Esophagus muscularis mucosa (tissue), 4 donors: ENCODE results near the gene FBH1.

Source experiments
- EP300 ChIP-seq: sonication (generic); formaldehyde crosslinking; IDR thresholded peaks from one replicate; pipeline ENCODE4 v1.6.1; 2017; ENCODE audit warnings: antibody characterized with exemption
- POLR2A ChIP-seq: fragments of 450-650 bp; IDR thresholded peaks from one replicate; pipeline ENCODE4 v1.6.1; 2017; ENCODE audit warnings: antibody characterized with exemption, moderate library complexity, mild to moderate bottlenecking, low read depth
- POLR2AphosphoS5 ChIP-seq, 2 donors: sonication (generic); formaldehyde crosslinking; IDR thresholded peaks; one replicate each; pipeline ENCODE4 v1.6.1; 2017; ENCODE audit warnings: antibody characterized with exemption in 2 of 2
- TF ChIP-seq, protein P1 (sequence below), 3 experiments: fragments of 200-600 bp in 2 of 3; fragments of 450-650 bp in 1 of 3; sonication (generic) in 2 of 3; IDR thresholded peaks; one replicate each; pipeline ENCODE4 v1.5.1; 2017 to 2019; ENCODE audit warnings: antibody characterized with exemption in 3 of 3, mild to moderate bottlenecking in 2 of 3, moderate library complexity in 1 of 3

DNA sequence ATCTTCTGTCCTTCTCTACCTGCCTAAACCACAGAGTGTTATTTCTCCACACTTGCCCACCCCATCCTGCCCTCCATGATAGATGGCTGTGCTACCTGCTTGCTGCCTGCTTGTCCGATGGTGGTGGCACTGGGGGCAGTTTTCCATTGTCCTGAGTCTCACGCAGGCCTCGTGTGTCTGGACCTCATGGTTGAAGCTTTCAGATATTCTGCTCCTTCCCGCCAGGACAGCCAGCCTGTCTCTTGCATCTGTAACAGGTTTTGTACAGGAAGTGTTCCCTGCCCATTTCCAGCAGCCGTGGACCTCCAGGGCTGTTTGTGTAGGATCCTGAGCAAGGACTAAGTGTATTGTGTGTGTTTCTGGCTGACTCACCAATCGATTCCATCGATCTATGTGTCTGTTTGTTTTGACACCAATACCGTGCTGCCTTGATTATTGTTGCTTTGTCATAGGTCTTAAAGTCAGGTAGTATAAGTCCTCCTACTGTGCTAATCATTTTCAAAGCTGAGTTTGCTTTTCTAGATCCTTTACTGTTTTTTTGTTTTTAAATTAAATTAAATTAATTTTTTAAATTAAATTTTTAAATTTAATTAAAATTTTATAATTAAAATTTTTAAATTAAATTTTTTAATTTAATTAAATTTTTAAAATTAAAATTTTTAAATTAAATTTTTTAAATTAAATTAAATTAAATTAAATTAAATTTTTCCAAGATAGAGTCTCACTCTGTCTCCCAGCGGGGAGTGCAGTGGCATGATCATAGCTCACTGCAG is 78.8 kb downstream of the FBH1 start:
- TF ChIP-seq, protein P1, sequence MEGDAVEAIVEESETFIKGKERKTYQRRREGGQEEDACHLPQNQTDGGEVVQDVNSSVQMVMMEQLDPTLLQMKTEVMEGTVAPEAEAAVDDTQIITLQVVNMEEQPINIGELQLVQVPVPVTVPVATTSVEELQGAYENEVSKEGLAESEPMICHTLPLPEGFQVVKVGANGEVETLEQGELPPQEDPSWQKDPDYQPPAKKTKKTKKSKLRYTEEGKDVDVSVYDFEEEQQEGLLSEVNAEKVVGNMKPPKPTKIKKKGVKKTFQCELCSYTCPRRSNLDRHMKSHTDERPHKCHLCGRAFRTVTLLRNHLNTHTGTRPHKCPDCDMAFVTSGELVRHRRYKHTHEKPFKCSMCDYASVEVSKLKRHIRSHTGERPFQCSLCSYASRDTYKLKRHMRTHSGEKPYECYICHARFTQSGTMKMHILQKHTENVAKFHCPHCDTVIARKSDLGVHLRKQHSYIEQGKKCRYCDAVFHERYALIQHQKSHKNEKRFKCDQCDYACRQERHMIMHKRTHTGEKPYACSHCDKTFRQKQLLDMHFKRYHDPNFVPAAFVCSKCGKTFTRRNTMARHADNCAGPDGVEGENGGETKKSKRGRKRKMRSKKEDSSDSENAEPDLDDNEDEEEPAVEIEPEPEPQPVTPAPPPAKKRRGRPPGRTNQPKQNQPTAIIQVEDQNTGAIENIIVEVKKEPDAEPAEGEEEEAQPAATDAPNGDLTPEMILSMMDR (IDR thresholded peaks at IDR 0.05) = no peak
- TF ChIP-seq POLR2A (no peak), POLR2AphosphoS5 (IDR thresholded peaks at IDR 0.05) (no peak), EP300 (no peak)
